K562 (cell line): ENCODE data around the gene HES3. TPM values are rescaled to one million over a fixed set of nuclear protein-coding genes. Genes with fewer than 3 reads are reported as not detected.

Experiments
- AFF1 ChIP-seq, 2 experiments: fragments of 450-650 bp; IDR thresholded peaks; 2 replicates each; pipeline ENCODE4 v1.6.1; 2018; ENCODE audit warnings: mild to moderate bottlenecking in 2 of 2, low read depth in 1 of 2; ENCODE audit not compliant: partially characterized antibody in 2 of 2
- ATF3 ChIP-seq, 2 experiments: fragments of 450-650 bp in 1 of 2; sonication (generic) in 1 of 2; formaldehyde crosslinking in 1 of 2; IDR thresholded peaks in 1 of 2; conservative IDR thresholded peaks in 1 of 2; 2 replicates each; pipeline versions ENCODE4 v1.6.1 to v1.8.1; 2016 to 2023; ENCODE audit warnings: mild to moderate bottlenecking in 2 of 2, moderate library complexity in 2 of 2, inconsistent platforms in 1 of 2, missing genetic modification reagents in 1 of 2
- CREM ChIP-seq: IDR thresholded peaks from 2 replicates; pipeline ENCODE4 v1.6.1; 2014; ENCODE audit warnings: antibody characterized with exemption, low read depth
- E2F6 ChIP-seq, 2 experiments: IDR thresholded peaks; 2 replicates each; pipeline ENCODE4 v1.6.1; 2011; ENCODE audit warnings: borderline replicate concordance in 1 of 2, control low read depth in 1 of 2, low read depth in 1 of 2, low read length in 1 of 2, mild to moderate bottlenecking in 1 of 2, mixed read lengths in 1 of 2, moderate library complexity in 1 of 2; ENCODE audit not compliant: insufficient read depth in 1 of 2, insufficient read length in 1 of 2, poor library complexity in 1 of 2, severe bottlenecking in 1 of 2; ENCODE audit errors: extremely low read depth in 1 of 2
- RB1 ChIP-seq: fragments of 450-650 bp; IDR thresholded peaks from 2 replicates; pipeline ENCODE4 v1.6.1; 2017; ENCODE audit warnings: low read depth, mild to moderate bottlenecking
- RBM15 ChIP-seq: fragments of 200-400 bp; formaldehyde crosslinking; IDR thresholded peaks from 2 replicates; pipeline ENCODE4 v1.6.1; 2018; ENCODE audit warnings: mild to moderate bottlenecking, low read length, moderate library complexity; ENCODE audit not compliant: insufficient read depth
- SLC30A9 ChIP-seq: fragments of 250-450 bp; sonication (Bioruptor Pico); IDR thresholded peaks from 2 replicates; pipeline ENCODE4 v1.8.0; 2022; ENCODE audit warnings: mild to moderate bottlenecking, moderate library complexity
- TFE3 ChIP-seq: fragments of 450-650 bp; formaldehyde crosslinking; IDR thresholded peaks from 2 replicates; pipeline ENCODE4 v1.4.0; 2020; ENCODE audit warnings: mild to moderate bottlenecking, mixed read lengths
- THRA ChIP-seq: fragments of 450-650 bp; IDR thresholded peaks from 2 replicates; pipeline ENCODE4 v1.6.1; 2017; ENCODE audit warnings: mild to moderate bottlenecking, moderate library complexity
- polyA plus RNA-seq, 8 experiments: library from polyadenylated mRNA; depleted of rRNA in 4 of 8; stranded (reverse) in 5 of 8; unstranded in 3 of 8; fragments of >200 nt; fragmentation: Nextera tagmentation in 2 of 8; fragmentation: Illumina TruSeq in 1 of 8; extraction: Ambion mirVana in 2 of 8; extraction: Trizol in 1 of 8; gene quantifications; 2 replicates each; pipeline versions ENCODE4 v1.2.1 to v1.2.3, GENCODE V29; 2011 to 2014; ENCODE audit warnings: inconsistent platforms in 1 of 8, missing spikeins in 1 of 8
- total RNA-seq, 7 experiments: library from RNA; depleted of rRNA in 6 of 7; stranded (reverse); fragments of >200 nt in 6 of 7; fragmentation: Illumina TruSeq in 2 of 7; extraction: Trizol in 2 of 7; gene quantifications; 2 replicates each; pipeline versions ENCODE4 v1.2.1 to v1.2.3, GENCODE V29; 2011 to 2021; ENCODE audit warnings: low replicate concordance in 1 of 7

The HES3 gene
- total and polyA plus RNA-seq, 9 of the 15 experiments (the other 6 are each of a cell fraction or from before 2014, with no cell fraction given), result not detected

GRCh38 chr1:6259491-6260362, 15.7 kb downstream of the HES3 start (continued):
- TF ChIP-seq E2F6 (IDR thresholded peaks at IDR 0.05; ENCODE audit: borderline replicate concordance in 1 of 2, extremely low read depth in 1 of 2, insufficient read depth in 1 of 2, insufficient read length in 1 of 2, low read depth in 1 of 2, low read length in 1 of 2, poor library complexity in 1 of 2, severe bottlenecking in 1 of 2) (peak in 1 of 2 experiments; percentile 75), AFF1 (IDR thresholded peaks at IDR 0.05; ENCODE audit: low read depth in 1 of 2, partially characterized antibody in 2 of 2) (no peak), TFE3 (CRISPR knock-in tag) (no peak), SLC30A9 (CRISPR knock-in tag) (no peak), THRA (no peak), RB1 (peak; percentile 23; the same call in 1 of the 2 replicates), RBM15 (no peak), ATF3 (IDR thresholded peaks at IDR 0.05) (peak; percentile 90), ATF3 (CRISPR knock-in tag; conservative IDR thresholded peaks at IDR 0.05) (no peak), CREM (peak; percentile 95)
